H9 (cell line): ENCODE measurements around the gene DGLUCY. TPM values are rescaled to one million over a fixed set of nuclear protein-coding genes. Genes with fewer than 3 reads are reported as not detected.

Experiments
- DNase-seq: peaks from one replicate; pipeline ENCODE4 v3.0.0-alpha.2; 2017
- H2AFZ ChIP-seq: one replicate; pipeline ENCODE4 v1.6.1; 2013; ENCODE audit warnings: mild to moderate bottlenecking, low read length, control low read depth, moderate library complexity
- H2AK5ac ChIP-seq: 2 replicates; pipeline ENCODE4 v1.6.1; 2013; ENCODE audit warnings: low read length, control low read depth, mixed read lengths; ENCODE audit not compliant: insufficient read length
- H2BK120ac ChIP-seq: one replicate; pipeline ENCODE4 v1.6.1; 2013; ENCODE audit warnings: low read depth, mild to moderate bottlenecking, low read length, control low read depth, inconsistent platforms; ENCODE audit not compliant: poor library complexity, severe bottlenecking
- H2BK12ac ChIP-seq: 2 replicates; pipeline ENCODE4 v1.6.1; 2013; ENCODE audit warnings: low read length, control low read depth, mixed read lengths, low read depth; ENCODE audit not compliant: insufficient read length
- H2BK15ac ChIP-seq: 2 replicates; pipeline ENCODE4 v1.6.1; 2013; ENCODE audit warnings: low read depth, low read length, control low read depth
- H2BK20ac ChIP-seq: one replicate; pipeline ENCODE4 v1.6.1; 2013; ENCODE audit warnings: low read depth, mild to moderate bottlenecking, low read length, control low read depth, inconsistent platforms; ENCODE audit not compliant: poor library complexity, severe bottlenecking
- H2BK5ac ChIP-seq: 2 replicates; pipeline ENCODE4 v1.6.1; 2013; ENCODE audit warnings: low read length, control low read depth, mixed read lengths; ENCODE audit not compliant: insufficient read length
- H3K14ac ChIP-seq: 2 replicates; pipeline ENCODE4 v1.6.1; 2013; ENCODE audit warnings: low read length, control low read depth; ENCODE audit not compliant: insufficient read depth
- H3K18ac ChIP-seq: 2 replicates; pipeline ENCODE4 v1.6.1; 2013; ENCODE audit warnings: low read depth, mild to moderate bottlenecking, mixed read lengths, low read length, control low read depth; ENCODE audit not compliant: insufficient read length
- H3K23ac ChIP-seq: 2 replicates; pipeline ENCODE4 v1.6.1; 2013; ENCODE audit warnings: low read length, control low read depth, mixed read lengths, low read depth; ENCODE audit not compliant: insufficient read length
- H3K23me2 ChIP-seq: 2 replicates; pipeline ENCODE4 v1.6.1; 2013; ENCODE audit warnings: low read depth, mild to moderate bottlenecking, mixed read lengths, low read length, control low read depth; ENCODE audit not compliant: insufficient read length, poor library complexity, severe bottlenecking
- H3K27ac ChIP-seq: 2 replicates; pipeline ENCODE4 v1.5.1; 2013; ENCODE audit warnings: low read length, control low read depth, mixed read lengths, low read depth; ENCODE audit not compliant: insufficient read length
- H3K27me3 ChIP-seq: 2 replicates; pipeline ENCODE4 v1.6.1; 2013; ENCODE audit warnings: low read length, control low read depth, inconsistent platforms; ENCODE audit not compliant: insufficient read depth
- H3K4ac ChIP-seq: 2 replicates; pipeline ENCODE4 v1.6.1; 2013; ENCODE audit warnings: low read depth, mild to moderate bottlenecking, control low read depth, inconsistent platforms, low read length, moderate library complexity
- H3K4me1 ChIP-seq: 2 replicates; pipeline ENCODE4 v1.6.1; 2013; ENCODE audit warnings: low read length, control low read depth, inconsistent platforms; ENCODE audit not compliant: insufficient read depth
- H3K4me2 ChIP-seq: 2 replicates; pipeline ENCODE4 v1.6.1; 2013; ENCODE audit warnings: low read length, control low read depth, mixed read lengths; ENCODE audit not compliant: insufficient read length, insufficient read depth
- H3K56ac ChIP-seq: 2 replicates; pipeline ENCODE4 v1.6.1; 2013; ENCODE audit warnings: low read depth, mild to moderate bottlenecking, mixed read lengths, low read length, control low read depth; ENCODE audit not compliant: insufficient read length
- H3K79me1 ChIP-seq: 2 replicates; pipeline ENCODE4 v1.6.1; 2013; ENCODE audit warnings: low read depth, mild to moderate bottlenecking, moderate library complexity, low read length, control low read depth, inconsistent platforms; ENCODE audit not compliant: insufficient read depth, poor library complexity, severe bottlenecking
- H3K79me2 ChIP-seq: 2 replicates; pipeline ENCODE4 v1.6.1; 2013; ENCODE audit warnings: low read length, control low read depth, inconsistent platforms; ENCODE audit not compliant: insufficient read depth
- H3K9ac ChIP-seq: 2 replicates; pipeline ENCODE4 v1.6.1; 2013; ENCODE audit warnings: low read length, control low read depth, mixed read lengths; ENCODE audit not compliant: insufficient read length; ENCODE audit errors: extremely low read depth
- H3K9me3 ChIP-seq: one replicate; pipeline ENCODE4 v1.6.1; 2013; ENCODE audit warnings: low read depth, low read length, inconsistent platforms; ENCODE audit not compliant: control insufficient read depth
- H3T11ph ChIP-seq: one replicate; pipeline ENCODE4 v1.6.1; 2013; ENCODE audit warnings: mild to moderate bottlenecking, low read length, control low read depth, inconsistent platforms
- H4K20me1 ChIP-seq: one replicate; pipeline ENCODE4 v1.6.1; 2013; ENCODE audit not compliant: control insufficient read depth, insufficient read length, insufficient read depth
- H4K5ac ChIP-seq: 2 replicates; pipeline ENCODE4 v1.6.1; 2013; ENCODE audit warnings: low read depth, mild to moderate bottlenecking, mixed read lengths, low read length, control low read depth; ENCODE audit not compliant: insufficient read length
- H4K8ac ChIP-seq: replicated peaks from 2 replicates; pipeline ENCODE4 v1.6.1; 2013; ENCODE audit warnings: low read length, control low read depth, mixed read lengths, low read depth; ENCODE audit not compliant: insufficient read length
- H4K91ac ChIP-seq: 2 replicates; pipeline ENCODE4 v1.6.1; 2013; ENCODE audit warnings: low read depth, mild to moderate bottlenecking, moderate library complexity, mixed read lengths, low read length, control low read depth; ENCODE audit not compliant: insufficient read length
- H3K27ac Mint-ChIP-seq, 3 experiments: 2 replicates in 2 of 3; 3 replicates in 1 of 3; pipeline ENCODE4 v1.8.0; 2020 to 2021; ENCODE audit warnings: mixed read lengths in 3 of 3, mild to moderate bottlenecking in 1 of 3, moderate library complexity in 1 of 3
- H3K27me3 Mint-ChIP-seq: 2 replicates; pipeline ENCODE4 v1.8.0; 2021; ENCODE audit warnings: low read depth, mild to moderate bottlenecking, moderate library complexity, mixed read lengths
- H3K36me3 Mint-ChIP-seq, 3 experiments: 2 replicates in 2 of 3; 3 replicates in 1 of 3; pipeline ENCODE4 v1.8.0; 2020 to 2021; ENCODE audit warnings: low read depth in 3 of 3, mixed read lengths in 3 of 3; ENCODE audit not compliant: insufficient read depth in 1 of 3
- H3K4me1 Mint-ChIP-seq, 2 experiments: 2 replicates each; pipeline ENCODE4 v1.8.0; 2020; ENCODE audit warnings: mixed read lengths in 2 of 2
- H3K4me3 Mint-ChIP-seq, 2 experiments: 2 replicates in 1 of 2; 3 replicates in 1 of 2; pipeline ENCODE4 v1.8.0; 2020 to 2021; ENCODE audit warnings: mild to moderate bottlenecking in 2 of 2, mixed read lengths in 2 of 2, moderate library complexity in 1 of 2
- H3K9me3 Mint-ChIP-seq, 2 experiments: 2 replicates in 1 of 2; 3 replicates in 1 of 2; pipeline ENCODE4 v1.8.0; 2020; ENCODE audit warnings: mild to moderate bottlenecking in 2 of 2, mixed read lengths in 2 of 2, moderate library complexity in 1 of 2
- WGBS: extraction: QIAGEN DNeasy Blood & Tissue Kit; methylation state at CpG from one replicate; pipeline ENCODE4 v1.1.7; 2013; ENCODE audit warnings: missing lambda C conversion rate, low lambda C conversion rate, mixed read lengths; ENCODE audit not compliant: insufficient read length; ENCODE audit errors: extremely low coverage; 5-methylcytosine and 5-hydroxymethylcytosine counted together
- total RNA-seq: library from RNA; stranded (reverse); gene quantifications from 2 replicates; pipeline ENCODE4 v1.2.1, GENCODE V29; 2021
- TF ChIP-seq, protein P1 (sequence below): fragments of 200-600 bp; sonication (generic); conservative IDR thresholded peaks from 3 replicates; pipeline ENCODE4 v1.8.0; 2021; ENCODE audit warnings: antibody characterized with exemption, mild to moderate bottlenecking

Gene DGLUCY
- total RNA-seq, 1 experiment from 2014 or later: 29.6 TPM

GRCh38 chr14:91242635-91243034 lies 128.8 kb downstream of the DGLUCY start:
- Histone ChIP-seq H2BK15ac (no peak overlapping the region), H2BK12ac (no peak overlapping the region), H2BK5ac (no peak overlapping the region), H3K4me1 (no peaks in the 10 kb centered on the region), H3K4me2 (no peak overlapping the region), H3K18ac (no peak overlapping the region), H3K23ac (no peak overlapping the region), H3K9ac (no peak overlapping the region), H3K79me2 (no peaks in the 10 kb centered on the region), H3K27me3 (no peaks in the 10 kb centered on the region), H4K91ac (no peak overlapping the region), H2AFZ (no peak overlapping the region), H3K79me1 (no peaks in the 10 kb centered on the region), H4K5ac (no peak overlapping the region), H4K20me1 (no peaks in the 10 kb centered on the region), H3K4ac (no peak overlapping the region), H2BK120ac (no peak overlapping the region), H2AK5ac (no peak overlapping the region), H3K56ac (no peak overlapping the region), H3K27ac (no peak overlapping the region), H3T11ph (no peak overlapping the region), H3K9me3 (no peaks in the 10 kb centered on the region), H2BK20ac (no peak overlapping the region), H4K8ac (no peak overlapping the region), H3K23me2 (no peaks in the 10 kb centered on the region), H3K14ac (no peak overlapping the region)
- Mint-ChIP-seq H3K4me3 (no peak overlapping the region), H3K4me1 (peaks cover 4 to 18% of the 10 kb centered on the region in 2 experiments; a peak in 3 of 4 replicates), H3K27ac (peak overlapping the region in 1 of 3 experiments; percentile 30; a peak in 1 of 7 replicates), H3K9me3 (peaks cover 0 to 3% of the 10 kb centered on the region in 2 experiments; a peak in 3 of 5 replicates), H3K27me3 (peaks cover 17% of the 10 kb centered on the region), H3K36me3 (no peaks in the 10 kb centered on the region; a peak in 1 of 7 replicates)
- no CpG with 5 or more reads among the region's 4 CpGs for WGBS
- TF ChIP-seq, protein P1, sequence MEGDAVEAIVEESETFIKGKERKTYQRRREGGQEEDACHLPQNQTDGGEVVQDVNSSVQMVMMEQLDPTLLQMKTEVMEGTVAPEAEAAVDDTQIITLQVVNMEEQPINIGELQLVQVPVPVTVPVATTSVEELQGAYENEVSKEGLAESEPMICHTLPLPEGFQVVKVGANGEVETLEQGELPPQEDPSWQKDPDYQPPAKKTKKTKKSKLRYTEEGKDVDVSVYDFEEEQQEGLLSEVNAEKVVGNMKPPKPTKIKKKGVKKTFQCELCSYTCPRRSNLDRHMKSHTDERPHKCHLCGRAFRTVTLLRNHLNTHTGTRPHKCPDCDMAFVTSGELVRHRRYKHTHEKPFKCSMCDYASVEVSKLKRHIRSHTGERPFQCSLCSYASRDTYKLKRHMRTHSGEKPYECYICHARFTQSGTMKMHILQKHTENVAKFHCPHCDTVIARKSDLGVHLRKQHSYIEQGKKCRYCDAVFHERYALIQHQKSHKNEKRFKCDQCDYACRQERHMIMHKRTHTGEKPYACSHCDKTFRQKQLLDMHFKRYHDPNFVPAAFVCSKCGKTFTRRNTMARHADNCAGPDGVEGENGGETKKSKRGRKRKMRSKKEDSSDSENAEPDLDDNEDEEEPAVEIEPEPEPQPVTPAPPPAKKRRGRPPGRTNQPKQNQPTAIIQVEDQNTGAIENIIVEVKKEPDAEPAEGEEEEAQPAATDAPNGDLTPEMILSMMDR: no peak
- no peak for DNase-seq
